Hepatic stellate cell (primary cell): ENCODE measurements around the gene SIM2.
A peak's percentile ranks its signal among the peaks of the same experiment; 100 is the strongest.

Source experiments
- DNase-seq: peaks from one replicate; pipeline ENCODE4 v3.0.0; 2011; ENCODE audit warnings: low spot score

The SIM2 gene

DNA sequence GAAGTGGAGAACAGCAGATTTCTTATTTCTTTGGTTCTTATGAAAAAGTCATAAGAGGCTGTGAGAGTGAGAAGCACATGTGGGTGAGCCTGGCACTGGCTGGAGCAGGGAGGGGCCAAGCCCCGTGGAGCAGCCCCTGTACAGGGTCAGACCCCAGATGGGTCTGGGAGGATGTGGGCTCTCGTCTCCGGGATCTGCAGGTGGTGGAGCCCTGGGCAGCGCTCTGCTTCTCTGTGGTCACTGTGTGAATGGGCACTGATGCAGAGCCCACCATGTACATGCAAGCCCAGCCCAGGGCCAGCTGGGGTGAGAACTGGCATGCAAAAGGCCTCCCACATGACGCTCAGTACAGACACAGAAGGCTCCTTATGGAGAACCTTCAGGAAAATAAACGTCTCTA lies 67.6 kb downstream of the SIM2 start:
- no peak for DNase-seq

DNA sequence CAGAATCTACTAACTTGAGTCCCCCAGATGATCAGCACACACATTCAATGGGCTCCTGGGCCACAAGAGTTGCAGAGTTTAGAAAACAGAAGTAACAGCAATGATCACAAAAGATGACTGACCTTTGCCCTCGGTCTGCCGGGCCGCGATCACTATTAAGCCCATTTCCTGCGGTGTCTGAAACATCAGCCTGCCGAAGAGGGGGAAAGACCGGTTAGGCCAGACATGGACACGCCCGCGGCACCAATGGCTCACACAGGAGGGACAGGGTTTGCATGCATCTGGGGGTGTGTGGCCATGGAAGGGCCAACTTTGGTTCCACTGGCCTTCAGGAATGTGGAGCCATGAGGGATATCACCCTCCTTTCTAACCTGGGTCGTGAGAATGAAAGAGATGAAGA lies 68.2 kb downstream of the SIM2 start:
- DNase-seq, result no peak

DNA sequence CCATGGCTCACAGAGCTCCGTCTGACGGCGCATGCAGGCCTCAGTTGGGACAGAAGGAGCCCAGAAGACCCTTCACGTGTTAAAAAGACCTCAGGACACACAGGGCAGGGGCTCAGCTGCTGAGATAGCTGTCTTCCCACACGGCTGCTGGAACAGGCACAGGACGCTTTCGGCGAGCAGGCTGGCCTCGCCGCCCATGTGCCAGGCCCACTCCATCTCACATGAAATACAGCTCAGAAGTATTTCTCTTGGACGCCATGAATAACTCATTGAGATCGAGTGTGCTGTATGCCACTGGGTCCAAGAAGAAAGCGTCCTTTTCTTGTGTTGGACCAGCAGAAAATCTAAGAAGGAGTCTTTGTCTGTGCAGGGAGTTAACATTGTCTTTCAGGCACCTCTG lies 69.6 kb downstream of the SIM2 start:
- no peak for DNase-seq

- DNase-seq, result no peak
These were observed 70.3 kb downstream of the SIM2 start for GRCh38 chr21:36769051-36769839.

DNA sequence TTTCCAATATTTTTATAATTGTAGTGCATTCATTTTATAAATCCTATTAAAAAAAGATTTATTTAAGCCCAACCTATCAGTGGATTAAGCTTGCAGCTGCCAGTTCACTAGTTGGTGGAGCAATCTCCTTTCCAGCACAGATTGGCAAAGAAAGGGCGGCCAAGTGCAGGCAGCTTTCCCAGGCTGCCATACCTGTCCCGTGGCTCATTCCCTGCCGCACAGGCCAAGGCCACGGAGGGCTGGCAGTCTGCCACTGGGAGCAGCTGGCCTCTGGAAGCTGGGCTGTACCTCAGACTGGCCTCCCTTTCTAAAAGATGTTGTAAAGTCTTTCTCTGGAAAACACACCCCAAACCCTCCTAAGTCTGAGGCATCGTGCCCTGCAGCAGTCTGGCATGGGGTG lies 74.2 kb downstream of the SIM2 start:
- peak; percentile 18 for DNase-seq

- DNase-seq, result no peak
These were observed 75.1 kb downstream of the SIM2 start for GRCh38 chr21:36773995-36774394.

GRCh38 chr21:36776981-36777617 lies 78.2 kb downstream of the SIM2 start:
- DNase-seq, result no peak

GRCh38 chr21:36780861-36781260 lies 81.9 kb downstream of the SIM2 start:
- no peak for DNase-seq

- DNase-seq, result peak; percentile 71
These were observed 84.9 kb downstream of the SIM2 start for GRCh38 chr21:36783612-36784374.

- no peak for DNase-seq
These were observed 86.0 kb downstream of the SIM2 start for GRCh38 chr21:36784947-36785346.

DNA sequence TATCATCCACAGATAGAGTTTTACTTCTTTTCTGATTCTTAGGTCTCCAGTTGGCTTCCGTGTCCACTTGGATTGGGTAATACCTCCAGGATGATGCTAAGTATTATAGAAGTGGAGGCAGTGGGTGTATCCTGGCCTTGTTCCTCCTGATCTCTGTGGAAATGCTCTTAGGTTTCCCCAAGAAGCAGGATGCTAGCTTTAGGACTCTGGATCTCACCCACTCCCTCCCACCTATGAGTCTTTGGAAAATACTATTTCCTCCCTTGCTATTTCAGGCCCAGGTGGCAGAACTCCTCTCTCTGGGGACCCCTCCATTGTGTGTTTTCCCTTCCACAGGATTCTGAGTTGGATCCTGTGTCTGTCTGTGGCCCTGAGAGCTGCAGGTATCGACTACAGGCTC lies 86.7 kb downstream of the SIM2 start:
- no peak for DNase-seq

DNA sequence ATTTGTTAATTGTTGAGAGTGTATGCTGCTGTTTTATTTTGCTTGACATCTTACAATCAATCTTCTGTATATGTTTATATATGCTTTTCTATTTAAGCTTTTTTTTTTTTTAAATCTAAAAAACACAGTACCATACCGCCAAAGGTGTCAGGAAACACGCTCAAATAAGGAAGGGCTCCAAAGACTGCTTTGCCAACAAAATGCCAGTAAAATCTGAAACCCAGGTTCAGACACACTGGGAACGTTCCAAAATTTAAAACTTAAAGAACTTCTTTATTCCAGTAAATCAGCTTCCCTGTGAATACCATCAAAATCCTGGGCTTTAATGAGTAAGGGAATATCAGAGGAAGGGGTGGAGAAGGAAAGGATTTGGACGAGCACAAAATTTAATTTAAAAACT lies 87.3 kb downstream of the SIM2 start:
- DNase-seq, result no peak

- peak; percentile 23 for DNase-seq
These were observed 89.3 kb downstream of the SIM2 start for GRCh38 chr21:36788120-36788638.

DNA sequence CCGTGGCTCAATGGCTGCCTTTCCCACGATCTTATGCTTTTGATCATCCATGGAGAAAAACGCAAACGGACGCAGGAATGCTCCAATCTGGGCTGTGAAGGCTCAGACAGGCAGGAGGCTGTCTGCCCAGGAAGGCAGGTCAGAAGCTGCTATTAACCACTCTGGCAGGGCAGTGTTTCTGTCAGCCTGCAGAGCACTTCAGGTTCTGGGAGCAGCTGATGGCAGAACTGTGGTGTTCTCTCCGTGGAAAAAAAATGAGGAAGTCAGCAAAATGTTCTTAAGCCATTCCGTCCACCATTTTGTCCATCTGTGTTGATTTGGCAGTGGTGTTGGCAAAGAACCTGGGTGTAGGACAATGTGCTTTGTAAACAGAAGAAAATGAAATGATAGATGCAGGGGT lies 91.7 kb downstream of the SIM2 start:
- DNase-seq, result no peak

GRCh38 chr21:36791180-36791579 lies 92.3 kb downstream of the SIM2 start:
- no peak for DNase-seq

DNA sequence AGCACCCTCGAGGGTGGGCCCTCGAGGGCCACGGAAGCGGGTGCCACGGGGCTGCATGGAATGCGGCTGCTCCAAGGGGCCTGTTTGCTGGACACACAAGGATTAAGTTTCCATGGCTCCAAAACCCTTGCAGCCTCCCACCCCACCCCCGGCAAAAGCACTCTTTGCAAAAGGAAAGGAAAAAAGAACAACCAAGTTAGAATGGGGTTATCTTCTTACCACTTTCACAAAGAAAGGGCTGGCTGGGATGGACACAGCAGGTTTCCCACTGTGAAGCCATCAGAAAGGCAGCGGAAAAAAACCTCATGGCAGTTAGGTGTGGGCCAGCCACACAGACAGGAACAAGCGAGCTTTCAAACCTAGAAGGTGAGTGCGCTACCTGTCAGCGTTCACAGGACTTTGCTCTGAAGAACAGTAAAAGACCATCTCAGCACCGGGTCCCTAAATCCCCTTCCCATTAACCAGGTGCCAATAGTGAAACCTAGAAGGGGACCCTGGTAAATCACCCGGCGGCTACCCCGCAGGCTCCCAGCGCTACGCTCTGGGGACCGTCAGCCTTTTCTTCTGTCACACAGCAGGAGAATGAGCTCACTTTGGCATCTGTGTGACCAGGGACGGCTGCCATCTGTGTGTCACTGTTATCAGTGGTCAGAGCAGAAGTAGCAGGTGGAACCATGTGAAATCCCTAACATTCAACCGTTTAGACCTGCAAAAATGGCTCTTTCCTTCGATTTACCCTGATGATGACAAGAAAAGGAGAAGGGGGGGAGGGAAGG lies 93.0 kb downstream of the SIM2 start:
- DNase-seq, result no peak

DNA sequence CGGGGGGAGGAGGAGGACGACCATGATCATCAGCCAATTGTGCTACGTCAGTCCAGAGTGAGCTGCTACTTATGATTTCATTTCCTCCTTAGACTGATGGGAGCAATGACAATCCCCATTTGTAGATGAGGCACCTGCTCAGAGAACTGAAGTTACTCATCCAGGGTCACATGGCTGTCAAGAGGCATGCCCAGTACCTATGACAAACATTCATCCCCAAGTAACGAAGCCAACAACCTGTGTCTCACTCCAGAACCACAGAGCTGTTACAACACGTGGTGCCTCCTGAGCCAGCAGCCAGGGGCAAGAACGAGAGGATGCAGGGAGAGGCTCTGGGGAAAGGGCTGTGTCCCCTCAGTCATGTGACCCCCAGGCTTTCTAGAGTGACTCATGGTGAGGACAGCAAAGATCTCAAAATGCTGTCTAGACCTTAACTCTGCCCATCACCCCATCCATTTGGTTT lies 93.6 kb downstream of the SIM2 start:
- DNase-seq, result no peak

DNA sequence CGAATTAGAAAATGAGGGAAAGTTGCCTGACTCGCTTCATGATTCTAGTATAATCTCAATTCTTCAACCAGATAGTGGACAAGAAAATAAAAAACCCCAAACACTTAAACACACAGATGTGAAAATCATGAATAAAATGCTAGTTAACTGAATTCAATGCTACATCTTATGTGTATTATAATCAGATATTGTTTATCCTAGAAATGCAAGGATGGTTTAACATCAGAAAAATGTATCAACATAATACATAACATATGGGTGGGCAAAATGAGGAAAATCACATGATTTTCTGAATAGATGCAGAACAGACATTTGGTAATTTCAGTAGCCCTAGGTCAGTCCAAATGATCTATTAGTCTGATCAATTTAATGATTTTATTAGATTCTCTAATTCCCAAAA lies 97.2 kb downstream of the SIM2 start:
- DNase-seq, result no peak

- no peak for DNase-seq
These were observed 99.6 kb downstream of the SIM2 start for GRCh38 chr21:36798491-36798890.
